ENCODE data around the gene AARS1. TPM values are rescaled to one million over a fixed set of nuclear protein-coding genes. Genes with fewer than 3 reads are reported as not detected.
"Not testable (repeated sequence)": the region's sequence is repeated elsewhere in the genome, so short reads cannot be mapped to it uniquely, and the experiment has no call there.

Gene AARS1
- total RNA-seq, 2 experiments from 2014 or later = 98.5 to 103 TPM

- ATAC-seq; H3K9me3 Mint-ChIP-seq (ENCODE audit: insufficient read depth); CTCF ChIA-PET; H3K27me3 Mint-ChIP-seq (ENCODE audit: low read depth); H3K4me1 Mint-ChIP-seq (ENCODE audit: low read depth); DNase-seq; H3K4me3 Mint-ChIP-seq; POLR2A ChIA-PET: not testable (repeated sequence)
- Mint-ChIP-seq H3K36me3 (ENCODE audit: low read depth) (peaks cover 30% of the 10 kb centered on the region), H3K27ac (peak overlapping the region; percentile 54)
These were observed 66.7 kb downstream of the AARS1 start for GRCh38 chr16:70222574-70222973.

GRCh38 chr16:70218586-70218985, 70.7 kb downstream of the AARS1 start:
- H3K36me3 Mint-ChIP-seq (ENCODE audit: low read depth) = peaks cover 26% of the 10 kb centered on the region
- H3K27ac Mint-ChIP-seq; ATAC-seq; H3K4me3 Mint-ChIP-seq; POLR2A ChIA-PET; DNase-seq; H3K4me1 Mint-ChIP-seq (ENCODE audit: low read depth); CTCF ChIA-PET; H3K27me3 Mint-ChIP-seq (ENCODE audit: low read depth); H3K9me3 Mint-ChIP-seq (ENCODE audit: insufficient read depth): not testable (repeated sequence)

GRCh38 chr16:70206382-70206781, 82.9 kb downstream of the AARS1 start:
- H3K4me3 Mint-ChIP-seq; H3K27ac Mint-ChIP-seq; DNase-seq; H3K4me1 Mint-ChIP-seq (ENCODE audit: low read depth); CTCF ChIA-PET; H3K27me3 Mint-ChIP-seq (ENCODE audit: low read depth); ATAC-seq; H3K9me3 Mint-ChIP-seq (ENCODE audit: insufficient read depth); POLR2A ChIA-PET: not testable (repeated sequence)
- H3K36me3 Mint-ChIP-seq (ENCODE audit: low read depth) = peaks cover 25% of the 10 kb centered on the region

DNA sequence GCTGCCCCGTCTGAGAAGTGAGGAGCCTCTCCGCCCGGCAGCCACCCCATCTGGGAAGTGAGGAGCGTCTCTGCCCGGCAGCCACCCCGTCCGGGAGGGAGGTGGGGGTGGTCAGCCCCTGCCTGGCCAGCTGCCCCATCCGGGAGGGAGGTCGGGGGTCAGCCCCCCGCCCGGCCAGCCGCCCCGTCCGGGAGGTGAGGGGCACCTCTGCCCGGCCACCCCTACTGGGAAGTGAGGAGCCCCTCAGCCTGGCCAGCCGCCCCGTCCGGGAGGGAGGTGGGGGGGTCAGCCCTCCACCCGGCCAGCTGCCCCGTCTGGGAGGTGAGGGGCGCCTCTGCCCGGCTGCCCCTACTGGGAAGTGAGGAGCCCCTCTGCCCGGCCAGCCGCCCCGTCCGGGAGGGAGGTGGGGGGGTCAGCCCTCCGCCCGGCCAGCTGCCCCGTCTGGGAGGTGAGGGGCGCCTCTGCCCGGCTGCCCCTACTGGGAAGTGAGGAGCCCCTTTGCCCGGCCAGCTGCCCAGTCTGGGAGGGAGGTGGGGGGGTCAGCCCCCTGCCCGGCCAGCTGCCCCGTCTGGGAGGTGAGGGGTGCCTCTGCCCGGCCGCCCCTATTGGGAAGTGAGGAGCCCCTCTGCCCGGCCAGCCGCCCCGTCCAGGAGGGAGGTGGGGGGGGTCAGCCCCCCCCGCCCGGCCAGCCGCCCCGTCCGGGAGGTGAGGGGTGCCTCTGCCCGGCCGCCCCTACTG, 84.5 kb downstream of the AARS1 start:
- H3K9me3 Mint-ChIP-seq (ENCODE audit: insufficient read depth); POLR2A ChIA-PET; ATAC-seq; H3K27me3 Mint-ChIP-seq (ENCODE audit: low read depth); H3K27ac Mint-ChIP-seq; H3K4me3 Mint-ChIP-seq; H3K4me1 Mint-ChIP-seq (ENCODE audit: low read depth); CTCF ChIA-PET; DNase-seq: not testable (repeated sequence)
- peaks cover 18% of the 10 kb centered on the region for H3K36me3 Mint-ChIP-seq (ENCODE audit: low read depth)

GRCh38 chr16:70204010-70204409, 85.3 kb downstream of the AARS1 start:
- ATAC-seq; POLR2A ChIA-PET; H3K4me3 Mint-ChIP-seq; DNase-seq; H3K27me3 Mint-ChIP-seq (ENCODE audit: low read depth); H3K4me1 Mint-ChIP-seq (ENCODE audit: low read depth); CTCF ChIA-PET; H3K9me3 Mint-ChIP-seq (ENCODE audit: insufficient read depth); H3K27ac Mint-ChIP-seq: not testable (repeated sequence)
- H3K36me3 Mint-ChIP-seq (ENCODE audit: low read depth) = peaks cover 13% of the 10 kb centered on the region

- H3K27ac Mint-ChIP-seq; ATAC-seq; H3K4me1 Mint-ChIP-seq (ENCODE audit: low read depth); H3K4me3 Mint-ChIP-seq; POLR2A ChIA-PET; DNase-seq; H3K9me3 Mint-ChIP-seq (ENCODE audit: insufficient read depth); H3K27me3 Mint-ChIP-seq (ENCODE audit: low read depth); CTCF ChIA-PET: not testable (repeated sequence)
- H3K36me3 Mint-ChIP-seq (ENCODE audit: low read depth) = peaks cover 13% of the 10 kb centered on the region
These were observed 85.8 kb downstream of the AARS1 start for GRCh38 chr16:70203508-70203907.

Other genes with a start within 250 kb of the AARS1 start
- 10 to 100 TPM; 22.8 to 23.3 TPM for gene PDPR, start 175.2 kb downstream of the AARS1 start, total RNA-seq
- gene CLEC18C, start 115.7 kb downstream of the AARS1 start, total RNA-seq = 1 to 10 TPM in 1 of 2 experiments, under 1 TPM in 1; 0.42 to 1.1 TPM
- gene EXOSC6, start 37.6 kb downstream of the AARS1 start, total RNA-seq = 10 to 100 TPM; 27.6 to 28.5 TPM
- 10 to 100 TPM; 28.8 to 32.6 TPM for gene DDX19B, start 9.7 kb upstream of the AARS1 start, total RNA-seq
- gene DDX19A, start 57.4 kb upstream of the AARS1 start, total RNA-seq = 10 to 100 TPM; 38.1 to 38.7 TPM
- gene ST3GAL2, start 149.6 kb upstream of the AARS1 start, total RNA-seq = 10 to 100 TPM; 34.1 to 39.0 TPM
- gene FCSK, start 165.1 kb upstream of the AARS1 start, total RNA-seq = 10 to 100 TPM; 17.3 to 18.8 TPM
- 10 to 100 TPM; 62.1 to 71.3 TPM for gene COG4, start 234.0 kb upstream of the AARS1 start, total RNA-seq
- 100 to 1,000 TPM; 399 to 420 TPM for gene SF3B3, start 234.3 kb upstream of the AARS1 start, total RNA-seq

Measured in activated CD8-positive, alpha-beta T cell treated with anti-CD3 and anti-CD28 coated beads, Interleukin-2, amount 10 ng/mL, durations not matched to agents 7 days and 5 days (primary cell).